ENCODE measurements around the gene SF1.
A peak's percentile ranks its signal among the peaks of the same experiment; 100 is the strongest.

DNA sequence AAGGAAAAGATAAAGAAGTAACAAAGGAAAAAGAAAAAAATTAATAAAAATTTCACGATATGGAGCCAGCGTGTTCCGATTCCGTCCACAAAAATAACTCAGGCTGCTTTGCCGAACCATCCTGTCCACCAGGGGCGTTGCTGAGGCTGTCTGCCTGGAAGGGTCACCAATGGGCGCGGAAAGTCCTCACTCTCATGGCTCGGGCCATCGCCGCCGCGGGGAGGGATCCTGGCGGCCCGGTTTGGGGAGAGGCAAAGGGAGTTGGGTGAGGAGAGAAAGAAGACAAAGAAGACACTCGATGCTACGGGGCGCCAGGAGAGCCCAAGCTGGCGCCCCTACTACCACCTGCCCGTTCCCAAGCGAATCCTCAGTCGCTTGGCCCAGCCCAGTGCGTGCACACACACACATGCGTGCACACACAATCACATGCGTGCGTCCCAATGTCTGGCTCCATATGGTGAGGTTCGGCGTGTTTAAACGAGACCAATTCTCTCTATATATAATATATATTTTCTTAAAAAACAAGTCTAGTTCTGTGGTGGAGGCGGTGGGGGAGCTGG is 13.0 kb downstream of the SF1 start:
- TF ChIP-seq, protein P1, sequence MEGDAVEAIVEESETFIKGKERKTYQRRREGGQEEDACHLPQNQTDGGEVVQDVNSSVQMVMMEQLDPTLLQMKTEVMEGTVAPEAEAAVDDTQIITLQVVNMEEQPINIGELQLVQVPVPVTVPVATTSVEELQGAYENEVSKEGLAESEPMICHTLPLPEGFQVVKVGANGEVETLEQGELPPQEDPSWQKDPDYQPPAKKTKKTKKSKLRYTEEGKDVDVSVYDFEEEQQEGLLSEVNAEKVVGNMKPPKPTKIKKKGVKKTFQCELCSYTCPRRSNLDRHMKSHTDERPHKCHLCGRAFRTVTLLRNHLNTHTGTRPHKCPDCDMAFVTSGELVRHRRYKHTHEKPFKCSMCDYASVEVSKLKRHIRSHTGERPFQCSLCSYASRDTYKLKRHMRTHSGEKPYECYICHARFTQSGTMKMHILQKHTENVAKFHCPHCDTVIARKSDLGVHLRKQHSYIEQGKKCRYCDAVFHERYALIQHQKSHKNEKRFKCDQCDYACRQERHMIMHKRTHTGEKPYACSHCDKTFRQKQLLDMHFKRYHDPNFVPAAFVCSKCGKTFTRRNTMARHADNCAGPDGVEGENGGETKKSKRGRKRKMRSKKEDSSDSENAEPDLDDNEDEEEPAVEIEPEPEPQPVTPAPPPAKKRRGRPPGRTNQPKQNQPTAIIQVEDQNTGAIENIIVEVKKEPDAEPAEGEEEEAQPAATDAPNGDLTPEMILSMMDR (IDR thresholded peaks at IDR 0.05), result peak in 2 of 3 experiments; percentile 18 to 43
- TF ChIP-seq EP300 (IDR thresholded peaks at IDR 0.05), result no peak
- peak in 1 of 2 donors; percentile 41 for TF ChIP-seq POLR2AphosphoS5 (IDR thresholded peaks at IDR 0.05)
- TF ChIP-seq POLR2A (IDR thresholded peaks at IDR 0.05; ENCODE audit: low read depth), result no peak

Measured in esophagus muscularis mucosa (tissue), 4 donors.